ENCODE measurements around the gene RNPS1. TPM values are rescaled to one million over a fixed set of nuclear protein-coding genes. Genes with fewer than 3 reads are reported as not detected.

Gene RNPS1
- polyA plus RNA-seq, 1 donor = 160 TPM

- DNase-seq (ENCODE audit: low read depth) = no peak
These were observed 32.1 kb downstream of the RNPS1 start for GRCh38 chr16:2235695-2236336.

DNA sequence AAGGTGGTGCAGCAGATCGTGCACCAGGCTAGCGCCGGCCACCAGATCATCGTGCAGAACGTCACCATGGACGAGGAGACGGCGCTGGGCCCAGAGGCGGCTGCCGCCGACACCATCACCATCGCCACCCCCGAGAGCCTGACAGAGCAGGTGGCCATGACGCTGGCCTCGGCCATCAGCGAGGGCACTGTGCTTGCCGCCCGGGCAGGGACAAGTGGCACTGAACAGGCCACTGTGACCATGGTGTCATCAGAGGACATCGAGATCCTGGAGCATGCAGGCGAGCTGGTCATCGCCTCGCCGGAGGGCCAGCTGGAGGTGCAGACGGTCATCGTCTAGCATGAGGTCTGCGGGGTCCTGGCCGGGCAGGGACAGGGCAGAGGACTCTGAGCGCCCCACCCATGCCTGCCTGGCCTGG lies 32.7 kb downstream of the RNPS1 start:
- no peak for DNase-seq (ENCODE audit: low read depth)

GRCh38 chr16:2234813-2235170 lies 33.1 kb downstream of the RNPS1 start:
- no peak for DNase-seq (ENCODE audit: low read depth)

GRCh38 chr16:2233872-2234812 lies 33.8 kb downstream of the RNPS1 start:
- no peak for DNase-seq (ENCODE audit: low read depth)

DNA sequence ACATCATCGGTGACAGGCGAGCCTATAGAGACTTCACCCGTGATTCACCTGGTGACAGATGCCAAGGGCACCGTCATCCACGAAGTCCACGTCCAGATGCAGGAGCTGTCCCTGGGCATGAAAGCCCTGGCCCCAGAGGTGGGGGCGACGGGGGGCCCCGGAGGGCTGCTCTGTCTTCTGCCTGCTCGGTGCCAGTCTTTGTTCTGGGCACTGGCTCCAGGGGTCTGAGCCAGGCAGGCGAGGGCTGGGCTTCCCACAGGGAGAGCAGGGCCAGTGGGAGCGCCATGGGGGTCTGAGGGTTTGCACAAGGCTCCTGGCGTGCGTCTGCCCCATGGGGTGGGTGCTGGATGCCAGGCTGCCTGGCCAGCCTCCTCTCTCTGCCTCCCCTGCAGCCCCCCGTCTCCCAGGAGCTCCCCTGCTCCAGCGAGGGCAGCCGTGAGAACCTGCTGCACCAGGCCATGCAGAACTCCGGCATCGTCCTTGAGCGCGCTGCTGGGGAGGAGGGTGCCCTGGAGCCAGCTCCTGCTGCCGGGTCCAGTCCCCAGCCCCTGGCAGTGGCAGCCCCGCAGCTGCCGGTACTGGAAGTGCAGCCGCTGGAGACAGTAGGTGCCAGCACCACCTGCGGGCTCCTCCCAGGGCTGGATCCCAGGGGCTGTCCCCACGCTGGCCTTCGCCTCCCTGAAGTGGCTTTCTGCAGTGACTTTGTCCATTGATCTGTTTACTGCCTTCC lies 34.7 kb downstream of the RNPS1 start:
- no peak for DNase-seq (ENCODE audit: low read depth)

GRCh38 chr16:2232094-2232990 lies 35.6 kb downstream of the RNPS1 start:
- DNase-seq (ENCODE audit: low read depth) = no peak

- DNase-seq (ENCODE audit: low read depth) = no peak
These were observed 36.7 kb downstream of the RNPS1 start for GRCh38 chr16:2231016-2231931.

GRCh38 chr16:2230376-2230775 lies 37.5 kb downstream of the RNPS1 start:
- no peak for DNase-seq (ENCODE audit: low read depth)

- no peak for DNase-seq (ENCODE audit: low read depth)
These were observed 38.2 kb downstream of the RNPS1 start for GRCh38 chr16:2229632-2230250.

- no peak for DNase-seq (ENCODE audit: low read depth)
These were observed 38.8 kb downstream of the RNPS1 start for GRCh38 chr16:2229091-2229490.

DNA sequence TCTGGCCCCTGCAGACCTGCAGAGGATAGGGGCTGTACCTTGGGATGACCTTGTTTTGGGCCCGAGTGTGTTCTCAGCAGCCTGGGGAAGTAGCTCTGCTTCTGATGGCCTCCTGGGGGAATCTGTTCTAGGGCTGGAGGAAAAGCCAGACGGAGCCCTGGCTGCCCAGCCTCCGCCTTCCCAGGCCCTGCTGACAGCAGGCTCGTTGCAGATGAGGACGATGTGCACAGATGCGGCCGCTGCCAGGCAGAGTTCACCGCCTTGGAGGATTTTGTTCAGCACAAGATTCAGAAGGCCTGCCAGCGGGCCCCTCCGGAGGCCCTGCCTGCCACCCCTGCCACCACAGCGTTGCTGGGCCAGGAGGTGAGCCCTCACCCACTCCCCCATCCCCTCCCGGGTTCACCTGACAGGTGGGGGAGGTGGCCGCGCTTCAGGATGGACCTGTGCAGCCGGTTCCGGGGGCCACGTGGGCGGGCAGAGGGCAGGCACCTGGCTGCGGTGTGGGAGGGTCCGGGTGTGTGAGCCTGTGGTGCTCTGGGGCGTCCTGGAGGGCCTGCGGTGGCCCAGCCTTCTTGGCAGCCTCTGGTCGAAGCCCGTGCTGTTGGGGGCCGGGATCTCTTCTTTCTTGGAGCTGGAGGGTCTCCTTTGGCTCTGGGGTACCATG lies 39.6 kb downstream of the RNPS1 start:
- DNase-seq (ENCODE audit: low read depth) = no peak

GRCh38 chr16:2226918-2227317 lies 41.0 kb downstream of the RNPS1 start:
- no peak for DNase-seq (ENCODE audit: low read depth)

GRCh38 chr16:2226245-2226793 lies 41.6 kb downstream of the RNPS1 start:
- DNase-seq (ENCODE audit: low read depth) = no peak

GRCh38 chr16:2223942-2224486 lies 43.9 kb downstream of the RNPS1 start:
- DNase-seq (ENCODE audit: low read depth) = no peak

GRCh38 chr16:2223221-2223941 lies 44.5 kb downstream of the RNPS1 start, which contains the start of gene E4F1:
Gene E4F1, plus strand, starts transcription at chr16:2223591. Its CDS starts 23 bp downstream, at chr16:2223614.
- peak; percentile 95 for DNase-seq (ENCODE audit: low read depth)

GRCh38 chr16:2216330-2216729 lies 51.6 kb downstream of the RNPS1 start:
- no peak for DNase-seq (ENCODE audit: low read depth)

- DNase-seq (ENCODE audit: low read depth) = no peak
These were observed 53.3 kb downstream of the RNPS1 start, which contains the start of gene PGP for GRCh38 chr16:2214719-2214968. Gene PGP, minus strand, starts transcription at chr16:2214840. Its CDS starts 63 bp downstream, at chr16:2214777.

Data from forelimb muscle (tissue), 1 donor.